NCI-H1694 (cell line): Measurements from ENCODE around the gene MACO1.
"Not testable (repeated sequence)": the region's sequence is repeated elsewhere in the genome, so short reads cannot be mapped to it uniquely, and the experiment has no call there.

ENCODE experiments used
- DNase-seq: peaks from one replicate; lab custom pipeline; 2025; lab: John Stamatoyannopoulos, UW

MACO1 gene

DNA sequence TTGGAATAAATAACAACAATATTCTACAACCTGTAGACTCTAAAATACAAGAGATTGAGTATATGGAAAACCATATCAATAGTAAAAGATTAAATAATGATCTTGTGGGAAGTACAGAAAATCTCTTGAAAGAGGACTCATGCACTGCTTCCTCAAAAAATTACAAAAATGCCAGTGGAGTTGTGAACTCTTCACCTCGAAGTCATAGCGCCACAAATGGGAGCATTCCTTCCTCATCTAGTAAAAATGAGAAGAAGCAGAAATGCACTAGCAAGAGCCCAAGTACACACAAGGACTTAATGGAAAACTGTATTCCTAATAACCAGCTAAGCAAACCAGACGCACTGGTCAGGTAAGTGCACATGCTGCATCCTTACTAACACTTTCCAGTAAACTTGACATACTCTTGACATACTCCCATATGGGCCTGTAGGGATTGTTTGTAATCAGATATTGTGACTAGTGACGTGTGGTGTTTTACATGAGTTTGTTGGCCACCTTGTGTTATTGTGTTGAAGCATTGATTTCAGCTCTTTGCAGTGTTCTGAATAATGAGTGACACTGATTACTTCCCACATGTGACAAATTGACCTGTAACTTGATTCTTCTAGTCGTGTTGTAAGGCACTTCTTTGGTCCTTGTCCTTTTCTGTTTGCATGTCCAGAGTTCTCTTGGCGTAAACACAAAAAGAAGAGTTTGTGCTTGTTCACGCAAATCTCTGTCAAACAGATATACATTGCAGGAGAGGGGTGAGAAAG lies 28.0 kb downstream of the MACO1 start:
- no peak for DNase-seq

DNA sequence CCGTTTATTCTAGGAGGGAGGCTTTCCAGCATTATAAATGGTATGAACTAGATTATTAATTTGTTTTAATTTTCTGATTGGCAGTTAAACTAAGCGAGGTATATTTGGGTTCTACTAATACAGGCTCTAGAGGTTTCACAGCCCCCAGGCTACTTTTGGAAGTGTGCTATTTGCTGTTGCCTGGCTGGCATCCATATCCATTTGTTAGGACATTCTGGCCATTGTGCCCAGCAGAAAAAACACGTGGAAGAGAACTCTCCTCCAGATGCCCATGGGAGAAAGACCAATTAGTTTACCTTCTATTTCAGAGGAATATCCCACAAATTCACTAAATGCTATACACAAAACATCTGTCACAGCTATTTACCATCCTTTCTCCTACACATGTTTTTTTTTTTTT lies 29.3 kb downstream of the MACO1 start:
- DNase-seq, result no peak

DNA sequence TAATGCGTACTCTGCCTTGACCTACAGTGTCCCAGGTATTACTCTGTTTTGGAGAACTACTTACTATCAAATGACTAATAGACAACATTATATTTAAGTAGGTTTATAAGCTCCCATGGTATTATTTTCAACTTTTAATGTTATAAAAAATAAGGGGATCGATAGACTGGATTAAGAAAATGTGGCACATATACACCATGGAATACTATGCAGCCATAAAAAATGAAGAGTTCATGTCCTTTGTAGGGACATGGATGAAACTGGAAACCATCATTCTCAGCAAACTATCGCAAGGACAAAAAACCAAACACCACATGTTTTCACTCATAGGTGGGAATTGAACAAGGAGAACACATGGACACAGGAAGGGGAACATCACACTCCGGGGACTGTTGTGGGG lies 30.1 kb downstream of the MACO1 start:
- not testable (repeated sequence) for DNase-seq

- no peak for DNase-seq
These were observed 31.2 kb downstream of the MACO1 start for GRCh38 chr1:25461849-25462248.

DNA sequence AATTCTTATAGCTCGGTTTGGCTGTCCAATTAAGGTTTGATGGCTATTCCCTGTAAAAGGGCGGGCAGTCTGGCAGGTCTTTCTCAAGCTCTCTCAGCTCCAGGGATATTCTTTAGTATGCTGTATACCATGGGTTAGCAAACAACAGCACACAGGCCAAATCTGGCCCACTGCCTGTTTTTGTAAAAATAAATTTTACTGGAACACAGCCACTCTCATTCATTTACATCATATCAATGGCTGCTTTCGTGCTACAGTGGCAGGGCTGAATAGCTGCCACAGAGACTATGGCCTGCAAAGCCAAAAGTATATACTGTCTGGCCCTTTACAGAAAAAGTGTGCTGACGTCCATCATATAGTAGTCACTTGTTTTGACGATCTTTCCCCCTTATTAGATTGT lies 32.0 kb downstream of the MACO1 start:
- no peak for DNase-seq

DNA sequence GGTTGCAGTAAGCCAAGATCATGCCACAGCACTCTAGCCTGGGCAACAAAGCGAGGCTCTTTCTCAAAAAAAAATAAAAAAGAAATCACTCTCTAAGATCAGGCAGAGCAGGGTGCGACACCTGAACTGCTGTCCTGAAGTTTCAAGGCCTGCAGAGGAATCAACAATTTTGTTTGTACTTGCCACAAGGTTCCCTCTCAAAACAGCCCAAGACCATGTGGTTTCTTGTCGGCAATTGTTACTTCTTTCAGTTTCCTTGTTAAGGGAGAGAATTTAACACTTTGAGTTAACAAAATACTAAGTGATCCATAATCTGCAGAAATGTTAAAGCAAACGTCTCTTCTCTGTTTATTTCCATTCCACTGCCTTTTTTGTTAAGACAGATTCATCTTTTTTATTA lies 36.5 kb downstream of the MACO1 start:
- DNase-seq, result no peak

DNA sequence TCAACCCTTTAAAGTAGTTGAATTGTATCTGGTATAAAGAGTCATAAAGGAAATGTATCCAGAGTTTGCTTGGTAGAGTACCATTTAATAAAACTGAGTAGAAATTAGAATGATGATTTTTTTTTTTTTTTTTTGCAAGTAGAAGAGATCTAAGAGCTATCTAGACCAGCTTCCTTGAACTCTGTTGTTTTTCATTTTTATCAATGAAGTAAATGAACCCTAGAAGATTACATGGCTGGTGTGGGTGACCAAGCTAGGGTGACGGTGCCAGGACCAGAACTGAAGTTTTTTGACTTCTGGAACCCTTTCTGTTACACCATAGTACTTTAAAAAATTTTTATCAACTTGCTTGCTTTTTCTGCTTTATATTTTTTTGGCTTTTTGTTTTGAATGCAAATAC lies 36.9 kb downstream of the MACO1 start:
- DNase-seq, result no peak

DNA sequence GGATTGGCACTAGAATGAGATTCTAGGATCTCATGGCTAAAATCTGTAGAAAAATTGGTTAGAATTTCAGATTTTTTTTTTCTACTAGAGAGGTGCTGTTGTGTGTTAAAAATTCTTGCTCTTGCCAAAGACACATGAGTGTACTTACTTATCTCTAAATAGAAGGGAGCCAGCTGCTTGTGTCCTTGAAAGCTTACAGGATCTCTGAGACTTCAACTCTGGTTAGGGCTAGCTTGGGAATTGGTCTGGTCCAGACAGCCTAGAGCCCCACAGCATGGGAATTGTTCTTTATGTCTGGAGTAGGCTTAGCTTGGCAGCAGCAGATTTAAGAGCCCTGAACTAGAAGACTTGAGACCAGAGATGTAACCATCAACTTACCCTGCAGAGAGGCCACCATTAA lies 37.3 kb downstream of the MACO1 start:
- no peak for DNase-seq

DNA sequence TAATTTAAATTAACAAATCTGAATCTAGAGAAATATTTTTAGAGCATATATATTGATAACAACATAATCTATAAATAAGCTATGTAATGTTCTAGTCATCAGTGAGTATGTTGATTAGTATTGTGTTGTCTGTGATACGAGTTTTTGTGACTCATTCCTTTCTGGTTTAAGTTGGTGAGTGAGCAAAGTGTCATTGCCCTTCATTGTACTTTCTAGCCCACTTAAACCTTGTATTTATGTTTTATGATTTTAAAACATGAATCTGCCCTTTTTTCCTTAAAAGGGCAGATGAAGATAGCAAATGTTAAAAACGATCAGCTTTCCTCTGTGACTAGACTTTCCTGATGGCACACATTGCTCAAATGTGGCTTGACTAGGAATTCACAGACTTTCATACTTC lies 38.5 kb downstream of the MACO1 start:
- no peak for DNase-seq

DNA sequence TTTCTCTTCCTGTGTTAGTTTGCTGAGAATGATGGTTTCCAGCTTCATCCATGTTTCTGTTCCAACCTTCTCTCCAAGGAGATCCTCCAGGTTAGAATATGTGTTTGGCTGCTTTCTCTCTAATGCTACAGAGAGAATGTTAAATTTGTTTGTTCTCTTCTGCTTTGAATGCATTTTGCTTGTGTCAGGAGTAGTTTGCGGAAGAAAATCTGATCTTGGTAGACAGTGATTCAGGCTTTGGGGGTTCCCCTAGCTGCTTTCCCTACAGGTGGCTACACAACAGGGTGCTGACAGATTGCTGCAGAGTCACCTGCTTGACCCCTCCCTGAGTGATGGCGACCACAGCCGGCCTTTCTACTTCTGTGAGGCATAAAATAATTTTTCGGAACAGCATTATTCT lies 41.8 kb downstream of the MACO1 start:
- no peak for DNase-seq

- no peak for DNase-seq
These were observed 43.0 kb downstream of the MACO1 start for GRCh38 chr1:25473653-25474225.

- no peak for DNase-seq
These were observed 43.8 kb downstream of the MACO1 start for GRCh38 chr1:25474439-25475047.

- DNase-seq, result no peak
These were observed 45.7 kb downstream of the MACO1 start for GRCh38 chr1:25476186-25477097.

DNA sequence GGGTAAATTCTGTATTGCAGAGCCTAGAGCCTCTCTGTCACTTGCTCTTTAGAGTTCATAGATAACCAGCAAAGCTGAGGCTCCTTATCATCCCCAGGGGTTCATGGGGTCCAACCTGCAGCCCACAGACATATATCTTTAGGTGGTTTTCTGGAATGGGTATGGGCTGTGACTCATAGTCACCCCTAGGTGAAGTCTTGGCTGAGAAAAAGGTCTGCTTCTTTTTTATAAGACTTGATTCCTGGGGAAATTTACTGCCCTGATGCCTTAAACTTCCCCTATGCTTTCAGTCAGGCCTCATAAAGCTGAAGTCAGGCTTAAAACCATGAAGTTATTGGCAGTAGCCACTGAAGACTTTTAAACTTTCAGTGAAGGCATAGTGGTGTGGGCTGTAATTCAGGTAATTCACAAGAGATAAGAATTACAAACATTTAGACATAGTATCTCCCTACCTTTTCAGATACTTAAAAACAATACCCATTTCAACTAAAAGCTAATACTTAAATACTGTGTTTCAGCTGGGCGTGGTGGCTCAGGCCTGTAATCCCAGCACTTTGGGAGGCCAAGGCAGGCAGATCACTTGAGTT lies 46.8 kb downstream of the MACO1 start:
- DNase-seq, result no peak

GRCh38 chr1:25478633-25479032 lies 47.9 kb downstream of the MACO1 start:
- DNase-seq, result no peak

GRCh38 chr1:25481625-25482024 lies 50.9 kb downstream of the MACO1 start:
- no peak for DNase-seq

GRCh38 chr1:25482211-25482610 lies 51.5 kb downstream of the MACO1 start:
- no peak for DNase-seq

DNA sequence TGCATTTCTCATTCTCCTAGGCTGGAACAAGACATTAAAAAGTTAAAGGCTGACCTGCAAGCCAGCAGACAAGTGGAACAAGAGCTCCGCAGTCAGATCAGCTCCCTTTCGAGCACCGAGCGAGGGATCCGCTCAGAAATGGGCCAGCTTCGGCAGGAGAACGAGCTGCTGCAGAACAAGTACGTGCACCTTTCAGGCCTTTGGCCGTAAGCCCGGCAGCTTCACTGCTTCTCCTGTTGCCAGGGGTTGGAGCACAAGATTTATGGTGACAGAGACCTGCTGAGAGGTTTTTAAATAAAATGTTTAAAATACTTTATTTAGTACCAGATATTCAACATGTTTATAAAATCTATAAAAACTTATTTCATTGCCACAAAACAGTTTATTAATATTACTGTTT lies 53.4 kb downstream of the MACO1 start:
- no peak for DNase-seq

GRCh38 chr1:25484533-25484932 lies 53.8 kb downstream of the MACO1 start:
- no peak for DNase-seq

GRCh38 chr1:25485536-25486411 lies 55.1 kb downstream of the MACO1 start:
- DNase-seq, result no peak

DNA sequence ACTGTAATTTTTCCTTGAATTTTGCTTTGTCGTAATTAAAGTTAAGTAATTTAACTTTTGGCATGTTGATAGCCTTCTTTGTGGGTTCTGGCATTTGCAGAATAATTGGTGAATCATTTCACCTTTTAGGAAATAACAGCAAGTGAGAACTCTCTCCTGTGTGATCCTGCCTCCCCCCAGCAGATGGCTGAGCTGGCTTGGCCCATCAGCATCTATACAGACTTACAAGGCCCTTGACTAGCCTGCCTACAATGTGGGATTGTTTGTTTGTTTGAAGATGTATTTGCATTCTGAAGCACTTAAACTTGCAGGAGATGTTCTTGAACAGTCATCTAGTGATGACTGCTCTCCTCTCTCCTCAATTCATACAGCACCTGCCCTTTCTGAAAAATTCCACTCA lies 55.9 kb downstream of the MACO1 start:
- no peak for DNase-seq
